ENCODE results near the gene ADRM1.

Gene ADRM1

GRCh38 chr20:62335532-62335931, 32.7 kb downstream of the ADRM1 start:
- Histone ChIP-seq H3K27me3 (ENCODE audit: control insufficient read depth, insufficient read depth, low read length) (no peaks in the 10 kb centered on the region), H3K4me1 (ENCODE audit: control insufficient read depth, insufficient read depth, low read length) (no peaks in the 10 kb centered on the region), H3K9me3 (ENCODE audit: control insufficient read depth, insufficient read depth, low read depth, low read length) (no peaks in the 10 kb centered on the region), H3K4me3 (ENCODE audit: low read depth, low read length) (no peak overlapping the region), H3K36me3 (ENCODE audit: control insufficient read depth, insufficient read depth, low read length) (peaks cover 90% of the 10 kb centered on the region), H3K27ac (ENCODE audit: low read depth, low read length) (no peak overlapping the region), H3K9ac (ENCODE audit: low read length) (no peak overlapping the region)

- no peak overlapping the region for H3K4me3 ChIP-seq (ENCODE audit: low read depth, low read length)
- H3K9me3 ChIP-seq (ENCODE audit: control insufficient read depth, insufficient read depth, low read depth, low read length) = no peaks in the 10 kb centered on the region
- no peak overlapping the region for H3K27ac ChIP-seq (ENCODE audit: low read depth, low read length)
- no peaks in the 10 kb centered on the region for H3K27me3 ChIP-seq (ENCODE audit: control insufficient read depth, insufficient read depth, low read length)
- no peak overlapping the region for H3K9ac ChIP-seq (ENCODE audit: low read length)
- no peaks in the 10 kb centered on the region for H3K4me1 ChIP-seq (ENCODE audit: control insufficient read depth, insufficient read depth, low read length)
- peaks cover 90% of the 10 kb centered on the region for H3K36me3 ChIP-seq (ENCODE audit: control insufficient read depth, insufficient read depth, low read length)
Measured at GRCh38 chr20:62336329-62336728, 33.5 kb downstream of the ADRM1 start.

GRCh38 chr20:62336775-62337557, 34.2 kb downstream of the ADRM1 start:
- Histone ChIP-seq H3K4me1 (ENCODE audit: control insufficient read depth, insufficient read depth, low read length) (no peaks in the 10 kb centered on the region), H3K9me3 (ENCODE audit: control insufficient read depth, insufficient read depth, low read depth, low read length) (no peaks in the 10 kb centered on the region), H3K4me3 (ENCODE audit: low read depth, low read length) (no peak overlapping the region), H3K27ac (ENCODE audit: low read depth, low read length) (no peak overlapping the region), H3K9ac (ENCODE audit: low read length) (no peak overlapping the region), H3K27me3 (ENCODE audit: control insufficient read depth, insufficient read depth, low read length) (no peaks in the 10 kb centered on the region), H3K36me3 (ENCODE audit: control insufficient read depth, insufficient read depth, low read length) (peaks cover 89% of the 10 kb centered on the region)

GRCh38 chr20:62337558-62338293, 34.9 kb downstream of the ADRM1 start:
- Histone ChIP-seq H3K27ac (ENCODE audit: low read depth, low read length) (no peak overlapping the region), H3K27me3 (ENCODE audit: control insufficient read depth, insufficient read depth, low read length) (no peaks in the 10 kb centered on the region), H3K4me1 (ENCODE audit: control insufficient read depth, insufficient read depth, low read length) (no peaks in the 10 kb centered on the region), H3K9me3 (ENCODE audit: control insufficient read depth, insufficient read depth, low read depth, low read length) (no peaks in the 10 kb centered on the region), H3K36me3 (ENCODE audit: control insufficient read depth, insufficient read depth, low read length) (peaks cover 87% of the 10 kb centered on the region), H3K4me3 (ENCODE audit: low read depth, low read length) (no peak overlapping the region), H3K9ac (ENCODE audit: low read length) (no peak overlapping the region)

- Histone ChIP-seq H3K4me1 (ENCODE audit: control insufficient read depth, insufficient read depth, low read length) (no peaks in the 10 kb centered on the region), H3K27me3 (ENCODE audit: control insufficient read depth, insufficient read depth, low read length) (no peaks in the 10 kb centered on the region), H3K4me3 (ENCODE audit: low read depth, low read length) (no peak overlapping the region), H3K9ac (ENCODE audit: low read length) (no peak overlapping the region), H3K9me3 (ENCODE audit: control insufficient read depth, insufficient read depth, low read depth, low read length) (no peaks in the 10 kb centered on the region), H3K27ac (ENCODE audit: low read depth, low read length) (no peak overlapping the region), H3K36me3 (ENCODE audit: control insufficient read depth, insufficient read depth, low read length) (peaks cover 87% of the 10 kb centered on the region)
Measured at GRCh38 chr20:62338294-62338620, 35.5 kb downstream of the ADRM1 start.

- H3K4me3 ChIP-seq (ENCODE audit: low read depth, low read length) = no peak overlapping the region
- H3K27me3 ChIP-seq (ENCODE audit: control insufficient read depth, insufficient read depth, low read length) = no peaks in the 10 kb centered on the region
- no peaks in the 10 kb centered on the region for H3K4me1 ChIP-seq (ENCODE audit: control insufficient read depth, insufficient read depth, low read length)
- H3K9me3 ChIP-seq (ENCODE audit: control insufficient read depth, insufficient read depth, low read depth, low read length) = no peaks in the 10 kb centered on the region
- H3K36me3 ChIP-seq (ENCODE audit: control insufficient read depth, insufficient read depth, low read length) = peaks cover 84% of the 10 kb centered on the region
- no peak overlapping the region for H3K9ac ChIP-seq (ENCODE audit: low read length)
- no peak overlapping the region for H3K27ac ChIP-seq (ENCODE audit: low read depth, low read length)
Measured at GRCh38 chr20:62339647-62340062, 36.9 kb downstream of the ADRM1 start.

- Histone ChIP-seq H3K27me3 (ENCODE audit: control insufficient read depth, insufficient read depth, low read length) (no peaks in the 10 kb centered on the region), H3K4me3 (ENCODE audit: low read depth, low read length) (no peak overlapping the region), H3K9ac (ENCODE audit: low read length) (no peak overlapping the region), H3K27ac (ENCODE audit: low read depth, low read length) (no peak overlapping the region), H3K36me3 (ENCODE audit: control insufficient read depth, insufficient read depth, low read length) (peaks cover 84% of the 10 kb centered on the region), H3K4me1 (ENCODE audit: control insufficient read depth, insufficient read depth, low read length) (no peaks in the 10 kb centered on the region), H3K9me3 (ENCODE audit: control insufficient read depth, insufficient read depth, low read depth, low read length) (no peaks in the 10 kb centered on the region)
Measured at GRCh38 chr20:62342910-62343309, 40.1 kb downstream of the ADRM1 start.

- H3K4me1 ChIP-seq (ENCODE audit: control insufficient read depth, insufficient read depth, low read length) = no peaks in the 10 kb centered on the region
- peaks cover 2% of the 10 kb centered on the region; the same call in 1 of the 2 replicates for H3K9me3 ChIP-seq (ENCODE audit: control insufficient read depth, insufficient read depth, low read depth, low read length)
- H3K27me3 ChIP-seq (ENCODE audit: control insufficient read depth, insufficient read depth, low read length) = no peaks in the 10 kb centered on the region
- H3K4me3 ChIP-seq (ENCODE audit: low read depth, low read length) = no peak overlapping the region
- H3K36me3 ChIP-seq (ENCODE audit: control insufficient read depth, insufficient read depth, low read length) = peaks cover 85% of the 10 kb centered on the region
- H3K27ac ChIP-seq (ENCODE audit: low read depth, low read length) = no peak overlapping the region
- no peak overlapping the region for H3K9ac ChIP-seq (ENCODE audit: low read length)
Measured at GRCh38 chr20:62344092-62344491, 41.3 kb downstream of the ADRM1 start.

- Histone ChIP-seq H3K27me3 (ENCODE audit: control insufficient read depth, insufficient read depth, low read length) (no peaks in the 10 kb centered on the region), H3K27ac (ENCODE audit: low read depth, low read length) (no peak overlapping the region), H3K36me3 (ENCODE audit: control insufficient read depth, insufficient read depth, low read length) (peaks cover 85% of the 10 kb centered on the region), H3K9ac (ENCODE audit: low read length) (no peak overlapping the region), H3K4me1 (ENCODE audit: control insufficient read depth, insufficient read depth, low read length) (no peaks in the 10 kb centered on the region; the same call in 1 of the 2 replicates), H3K4me3 (ENCODE audit: low read depth, low read length) (no peak overlapping the region), H3K9me3 (ENCODE audit: control insufficient read depth, insufficient read depth, low read depth, low read length) (peaks cover 4% of the 10 kb centered on the region; the same call in 1 of the 2 replicates)
Measured at GRCh38 chr20:62344782-62345181, 42.0 kb downstream of the ADRM1 start.

GRCh38 chr20:62345681-62346370, 43.0 kb downstream of the ADRM1 start:
- no peak overlapping the region for H3K9ac ChIP-seq (ENCODE audit: low read length)
- H3K4me3 ChIP-seq (ENCODE audit: low read depth, low read length) = no peak overlapping the region
- H3K27ac ChIP-seq (ENCODE audit: low read depth, low read length) = no peak overlapping the region
- peaks cover 85% of the 10 kb centered on the region for H3K36me3 ChIP-seq (ENCODE audit: control insufficient read depth, insufficient read depth, low read length)
- no peaks in the 10 kb centered on the region; the same call in 1 of the 2 replicates for H3K4me1 ChIP-seq (ENCODE audit: control insufficient read depth, insufficient read depth, low read length)
- H3K27me3 ChIP-seq (ENCODE audit: control insufficient read depth, insufficient read depth, low read length) = no peaks in the 10 kb centered on the region
- peaks cover 8% of the 10 kb centered on the region; the same call in 1 of the 2 replicates for H3K9me3 ChIP-seq (ENCODE audit: control insufficient read depth, insufficient read depth, low read depth, low read length)

All from HUES6 (cell line).